PC-3 (cell line): ENCODE measurements around the gene DNAH1. TPM values are rescaled to one million over a fixed set of nuclear protein-coding genes. Genes with fewer than 3 reads are reported as not detected.
"Not testable (repeated sequence)": the region's sequence is repeated elsewhere in the genome, so short reads cannot be mapped to it uniquely, and the experiment has no call there.

Experiments
- ATAC-seq: fragments of 200-7000 bp; cut with Tn5 transposase; 2 replicates; pipeline ENCODE4 v1.9.1; 2020; ENCODE audit warnings: mild to moderate bottlenecking, moderate library complexity
- BruUV-seq: library from RNA; stranded (reverse); fragments of 400-500 nt; replicated peaks from 2 replicates; lab custom pipeline; 2021; lab: Mats Ljungman, UMichigan
- CTCF ChIA-PET: fragments of 300-600 bp; sonication (Branson Sonifier 250); formaldehyde crosslinking; loops from one replicate; lab custom pipeline; 2022; ENCODE audit warnings: antibody characterized with exemption; lab: Charles Lee
- POLR2A ChIA-PET: fragments of 300-600 bp; sonication (Branson Sonifier 250); formaldehyde crosslinking; loops from one replicate; lab custom pipeline; 2022; ENCODE audit warnings: antibody characterized with exemption; ENCODE audit not compliant: unreplicated experiment; lab: Charles Lee
- DNase-seq: peaks from one replicate; pipeline ENCODE4 v3.0.0-alpha.2; 2015
- H2AFZ ChIP-seq: fragments of 300-600 bp; sonication (generic); 2 replicates; pipeline ENCODE4 v1.6.0; 2016; ENCODE audit warnings: antibody characterized with exemption, low read length
- H3F3A ChIP-seq: fragments of 300-600 bp; sonication (generic); one replicate; pipeline ENCODE4 v1.6.0; 2017; ENCODE audit warnings: antibody characterized with exemption, low read length, control low read depth, mild to moderate bottlenecking; ENCODE audit not compliant: unreplicated experiment
- H3K27ac ChIP-seq: fragments of 300-600 bp; sonication (generic); 2 replicates; pipeline ENCODE4 v1.5.1; 2016; ENCODE audit warnings: mild to moderate bottlenecking, low read length
- H3K27me3 ChIP-seq: fragments of 300-600 bp; sonication (generic); 2 replicates; pipeline ENCODE4 v1.6.1; 2016; ENCODE audit warnings: low read length, mixed read lengths
- H3K36me3 ChIP-seq: fragments of 300-600 bp; sonication (generic); 2 replicates; pipeline ENCODE4 v1.6.1; 2016; ENCODE audit warnings: low read depth, mixed run types, low read length, mixed read lengths
- H3K4me1 ChIP-seq: fragments of 300-600 bp; sonication (generic); 2 replicates; pipeline ENCODE4 v1.5.1; 2016; ENCODE audit warnings: low read length; ENCODE audit not compliant: insufficient read depth
- H3K4me2 ChIP-seq: fragments of 300-600 bp; sonication (generic); 2 replicates; pipeline ENCODE4 v1.6.0; 2016; ENCODE audit warnings: low read length
- H3K4me3 ChIP-seq: fragments of 300-600 bp; sonication (generic); 2 replicates; pipeline ENCODE4 v1.5.1; 2016; ENCODE audit warnings: mild to moderate bottlenecking, low read length, mixed read lengths
- H3K79me2 ChIP-seq: fragments of 300-600 bp; sonication (generic); 2 replicates; pipeline ENCODE4 v1.6.1; 2017; ENCODE audit warnings: low read length, mixed read lengths
- H3K9ac ChIP-seq: fragments of 300-600 bp; sonication (generic); 2 replicates; pipeline ENCODE4 v1.6.0; 2016; ENCODE audit warnings: mild to moderate bottlenecking, low read length
- H3K9me2 ChIP-seq: fragments of 300-600 bp; sonication (generic); replicated peaks from 2 replicates; pipeline ENCODE4 v1.6.1; 2016; ENCODE audit warnings: mixed run types, low read length, mixed read lengths
- H3K9me3 ChIP-seq: fragments of 300-600 bp; sonication (generic); 2 replicates; pipeline ENCODE4 v1.6.1; 2016; ENCODE audit warnings: low read length, mixed read lengths
- H4K20me1 ChIP-seq: fragments of 300-600 bp; sonication (generic); 2 replicates; pipeline ENCODE4 v1.6.1; 2016; ENCODE audit warnings: low read length, mixed read lengths
- EZH2 ChIP-seq: fragments of 300-600 bp; sonication (generic); IDR thresholded peaks from one replicate; pipeline ENCODE4 v1.6.1; 2017; ENCODE audit warnings: antibody characterized with exemption, mild to moderate bottlenecking, low read length; ENCODE audit not compliant: unreplicated experiment
- EZH2phosphoT487 ChIP-seq: fragments of 300-600 bp; sonication (generic); IDR thresholded peaks from 2 replicates; pipeline ENCODE4 v1.6.1; 2018; ENCODE audit warnings: mild to moderate bottlenecking, antibody characterized with exemption, low read length, borderline replicate concordance
- intact Hi-C: fragments of 100-400 bp; cut with micrococcal nuclease; formaldehyde crosslinking; loops from 2 replicates; pipeline ENCODE4 v1.9.0; 2023
- total RNA-seq: library from RNA; depleted of rRNA; stranded (reverse); fragments of >200 nt; gene quantifications from 2 replicates; pipeline ENCODE4 v1.2.3, GENCODE V29; 2014
- TF ChIP-seq, protein P1 (sequence below): fragments of 300-600 bp; sonication (generic); conservative IDR thresholded peaks from 2 replicates; pipeline ENCODE4 v1.5.1; 2017; ENCODE audit warnings: antibody characterized with exemption, low read depth, mild to moderate bottlenecking, low read length

DNAH1 gene
- total RNA-seq, 1 experiment from 2014 or later, result 2.2 TPM

DNA sequence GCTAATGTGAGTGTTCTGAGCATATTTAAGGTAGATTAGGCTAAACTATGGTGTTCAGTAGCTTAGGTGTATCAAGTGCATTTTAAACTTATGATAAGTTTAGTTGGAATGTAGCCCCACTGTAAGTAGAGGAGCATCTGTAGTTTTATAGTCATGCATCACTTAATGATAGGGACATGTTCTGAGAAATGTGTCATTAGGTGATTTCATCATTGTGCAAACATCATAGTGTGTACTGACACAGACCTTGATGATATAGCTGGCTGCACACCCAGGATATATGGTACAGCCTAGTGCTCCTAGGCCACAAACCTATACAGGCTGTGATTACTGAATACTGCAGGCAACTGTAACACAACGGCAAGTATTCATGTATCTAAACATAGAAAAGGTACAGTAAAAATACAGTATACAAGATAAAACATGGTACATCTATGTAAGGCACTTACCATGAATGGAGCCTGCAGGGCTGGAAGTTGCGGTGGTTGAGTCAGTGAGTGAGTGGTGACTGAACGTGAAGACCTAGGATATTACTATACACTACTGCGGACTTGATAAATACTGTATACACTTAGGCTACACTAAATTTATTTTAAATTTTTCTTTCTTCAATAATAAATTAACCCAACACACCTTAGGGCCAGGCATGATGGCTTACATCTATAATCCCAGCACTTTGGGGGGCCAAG, 17.9 kb downstream of the DNAH1 start:
- POLR2A ChIA-PET, result interaction anchor here (0.5 to 1.1 kb wide), 4 partner anchors 32 to 146 kb away, joined by 3 to 5 read pairs (median 4); partner anchors contain the start of gene WDR82

DNA sequence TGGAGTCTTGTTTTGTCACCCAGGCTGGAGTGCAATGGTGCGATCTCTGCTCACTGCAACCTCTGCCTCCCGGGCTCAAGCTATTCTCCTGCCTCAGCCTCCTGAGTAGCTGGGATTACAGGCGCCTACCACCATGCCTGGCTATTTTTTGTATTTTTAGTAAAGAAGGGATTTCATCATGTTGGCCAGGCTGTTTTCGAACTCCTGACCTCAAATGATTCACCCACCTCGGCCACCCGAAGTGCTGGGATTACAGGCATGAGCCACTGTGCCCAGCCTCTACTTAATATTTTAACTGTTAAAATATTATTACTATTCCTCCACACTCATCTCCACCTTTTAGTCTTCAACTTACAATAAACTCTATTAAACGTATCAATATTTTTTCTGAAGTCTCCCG, 22.0 kb downstream of the DNAH1 start:
- H3K27me3 ChIP-seq, H3K4me2 ChIP-seq, DNase-seq, H3K4me3 ChIP-seq, BruUV-seq, H3K27ac ChIP-seq, H3K79me2 ChIP-seq, ATAC-seq, H4K20me1 ChIP-seq, H3F3A ChIP-seq, H3K9me3 ChIP-seq, POLR2A ChIA-PET, H3K36me3 ChIP-seq, H3K9me2 ChIP-seq, H3K9ac ChIP-seq, H2AFZ ChIP-seq: not testable (repeated sequence)
- CTCF ChIA-PET, result interaction anchor here (1.5 kb wide), 1 partner anchor 106 kb away, joined by 7 read pairs; no protein-coding TSS in a partner anchor
- intact Hi-C loops, result loop anchor here (5.0 kb wide), 2 partner anchors 101 to 116 kb away; partner anchors contain the start of gene TWF2
- H3K4me1 ChIP-seq, result peaks cover 17% of the 10 kb centered on the region

More for the DNA sequence above, 17.9 kb downstream of the DNAH1 start:
- Histone ChIP-seq H3K27me3 (no peaks in the 10 kb centered on the region), H3K4me3 (no peak overlapping the region), H4K20me1 (no peaks in the 10 kb centered on the region), H3K4me2 (peak overlapping the region; percentile 60), H3K79me2 (no peaks in the 10 kb centered on the region), H3K27ac (peak overlapping the region; percentile 67), H3K9ac (no peak overlapping the region), H3K9me2 (no peaks in the 10 kb centered on the region), H3K36me3 (no peaks in the 10 kb centered on the region), H2AFZ (no peak overlapping the region), H3K9me3 (no peaks in the 10 kb centered on the region), H3K4me1 (peaks cover 21% of the 10 kb centered on the region), H3F3A (peaks cover 9% of the 10 kb centered on the region)
- DNase-seq (peak; percentile 96), ATAC-seq (peak; percentile 99)
- TF ChIP-seq EZH2phosphoT487, result no peak
- TF ChIP-seq EZH2, result no peak
- TF ChIP-seq, protein P1, sequence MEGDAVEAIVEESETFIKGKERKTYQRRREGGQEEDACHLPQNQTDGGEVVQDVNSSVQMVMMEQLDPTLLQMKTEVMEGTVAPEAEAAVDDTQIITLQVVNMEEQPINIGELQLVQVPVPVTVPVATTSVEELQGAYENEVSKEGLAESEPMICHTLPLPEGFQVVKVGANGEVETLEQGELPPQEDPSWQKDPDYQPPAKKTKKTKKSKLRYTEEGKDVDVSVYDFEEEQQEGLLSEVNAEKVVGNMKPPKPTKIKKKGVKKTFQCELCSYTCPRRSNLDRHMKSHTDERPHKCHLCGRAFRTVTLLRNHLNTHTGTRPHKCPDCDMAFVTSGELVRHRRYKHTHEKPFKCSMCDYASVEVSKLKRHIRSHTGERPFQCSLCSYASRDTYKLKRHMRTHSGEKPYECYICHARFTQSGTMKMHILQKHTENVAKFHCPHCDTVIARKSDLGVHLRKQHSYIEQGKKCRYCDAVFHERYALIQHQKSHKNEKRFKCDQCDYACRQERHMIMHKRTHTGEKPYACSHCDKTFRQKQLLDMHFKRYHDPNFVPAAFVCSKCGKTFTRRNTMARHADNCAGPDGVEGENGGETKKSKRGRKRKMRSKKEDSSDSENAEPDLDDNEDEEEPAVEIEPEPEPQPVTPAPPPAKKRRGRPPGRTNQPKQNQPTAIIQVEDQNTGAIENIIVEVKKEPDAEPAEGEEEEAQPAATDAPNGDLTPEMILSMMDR, result no peak
- no TSS peak for BruUV-seq
- CTCF ChIA-PET, result interaction anchor here (1.0 kb wide), 2 partner anchors 78 to 102 kb away, joined by 3 to 6 read pairs; no protein-coding TSS in a partner anchor
- intact Hi-C loops, result no loop called here

DNA sequence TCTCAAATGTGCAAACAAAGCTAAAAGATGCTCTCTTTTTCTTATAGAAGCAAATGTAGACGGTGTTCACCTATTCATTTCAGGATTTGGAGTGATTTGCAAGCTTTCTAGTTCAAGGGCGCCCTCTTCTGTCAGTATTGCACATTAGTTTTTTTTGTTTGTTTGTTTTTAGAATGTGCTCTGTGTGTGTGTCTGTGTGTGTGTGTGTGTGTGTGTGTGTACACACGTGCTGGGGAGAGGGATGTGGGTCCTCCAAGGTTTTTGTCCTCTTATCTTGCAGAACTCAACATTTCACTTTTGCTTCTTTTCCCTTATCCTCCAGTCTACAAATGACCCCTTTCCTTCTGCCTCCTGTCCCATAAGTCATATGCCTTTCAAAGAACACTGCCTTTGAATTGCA, 23.5 kb downstream of the DNAH1 start:
- Histone ChIP-seq H3K27me3 (no peaks in the 10 kb centered on the region), H4K20me1 (no peaks in the 10 kb centered on the region), H3K9ac (no peak overlapping the region), H3F3A (no peaks in the 10 kb centered on the region), H3K79me2 (no peaks in the 10 kb centered on the region), H3K4me3 (no peak overlapping the region), H3K27ac (no peak overlapping the region), H3K9me3 (no peaks in the 10 kb centered on the region), H3K36me3 (no peaks in the 10 kb centered on the region), H3K9me2 (no peaks in the 10 kb centered on the region), H2AFZ (no peak overlapping the region), H3K4me2 (no peak overlapping the region), H3K4me1 (peaks cover 2% of the 10 kb centered on the region)
- intact Hi-C loops, result loop anchor here (1.0 to 5.0 kb wide), 3 partner anchors 48 to 117 kb away; partner anchors contain the start of gene TWF2
- ChIA-PET CTCF (interaction anchor here (0.6 to 1.5 kb wide), 7 partner anchors 18 to 119 kb away, joined by 3 to 11 read pairs (median 5); no protein-coding TSS in a partner anchor), POLR2A (interaction anchor here (0.6 to 0.9 kb wide), 3 partner anchors 112 to 344 kb away, joined by 3 to 14 read pairs (median 3); partner anchors contain the start of gene RPL29)
- peak; percentile 80 for DNase-seq
- BruUV-seq, result no TSS peak
- ATAC-seq, result peak; percentile 56
- TF ChIP-seq EZH2phosphoT487 (no peak), EZH2 (no peak)
- TF ChIP-seq, protein P1, result peak; percentile 90
